Retinal pigment epithelial cell (primary cell): ENCODE results near the gene DCK.

Experiments
- DNase-seq: peaks from one replicate; pipeline ENCODE4 v3.0.0-alpha.2; 2010; ENCODE audit warnings: low read depth
- H3K4me3 ChIP-seq: 2 replicates; pipeline ENCODE4 v1.5.1; 2011; ENCODE audit warnings: mild to moderate bottlenecking, low read length, control low read depth, moderate library complexity
- TF ChIP-seq, protein P1 (sequence below): conservative IDR thresholded peaks from 2 replicates; pipeline ENCODE4 v1.5.1; 2011; ENCODE audit warnings: low read depth, low read length, control low read depth, inconsistent platforms

DCK gene

DNA sequence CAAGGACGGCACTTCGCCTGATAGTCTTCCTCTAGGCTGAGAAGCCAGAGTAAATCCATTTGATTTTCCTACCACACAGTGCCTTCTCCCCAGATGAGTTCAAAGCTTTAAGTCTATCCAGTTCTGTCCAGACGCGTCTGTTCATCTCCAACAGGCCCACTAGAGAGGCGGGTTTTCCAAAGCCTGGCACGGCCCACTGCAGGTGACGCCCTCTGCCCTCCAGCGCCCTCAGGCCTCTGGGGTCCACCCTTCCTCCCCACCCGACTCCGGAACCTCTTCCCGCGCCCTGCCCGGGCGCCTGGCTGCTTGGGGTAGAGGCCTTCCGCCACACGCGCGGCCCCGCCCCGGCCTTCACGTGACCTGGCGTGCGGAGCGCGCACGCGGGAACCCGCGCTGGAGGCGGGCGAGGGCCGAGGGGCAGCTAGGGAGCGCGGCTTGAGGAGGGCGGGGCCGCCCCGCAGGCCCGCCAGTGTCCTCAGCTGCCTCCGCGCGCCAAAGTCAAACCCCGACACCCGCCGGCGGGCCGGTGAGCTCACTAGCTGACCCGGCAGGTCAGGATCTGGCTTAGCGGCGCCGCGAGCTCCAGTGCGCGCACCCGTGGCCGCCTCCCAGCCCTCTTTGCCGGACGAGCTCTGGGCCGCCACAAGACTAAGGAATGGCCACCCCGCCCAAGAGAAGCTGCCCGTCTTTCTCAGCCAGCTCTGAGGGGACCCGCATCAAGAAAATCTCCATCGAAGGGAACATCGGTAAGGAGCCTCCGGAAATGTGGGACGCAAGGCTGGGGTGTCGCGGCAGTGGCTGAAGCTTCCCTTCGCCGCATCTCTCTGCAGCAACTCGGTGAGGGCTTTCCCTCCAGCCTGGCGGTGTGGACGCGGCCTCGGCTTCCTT is at the start of gene DCK:
TSS of gene DCK (plus strand) at position 469 of the 888 bp plus-strand sequence. CDS start at position 656, 187 bp downstream.
- peak; percentile 44 for DNase-seq
- TF ChIP-seq, protein P1, sequence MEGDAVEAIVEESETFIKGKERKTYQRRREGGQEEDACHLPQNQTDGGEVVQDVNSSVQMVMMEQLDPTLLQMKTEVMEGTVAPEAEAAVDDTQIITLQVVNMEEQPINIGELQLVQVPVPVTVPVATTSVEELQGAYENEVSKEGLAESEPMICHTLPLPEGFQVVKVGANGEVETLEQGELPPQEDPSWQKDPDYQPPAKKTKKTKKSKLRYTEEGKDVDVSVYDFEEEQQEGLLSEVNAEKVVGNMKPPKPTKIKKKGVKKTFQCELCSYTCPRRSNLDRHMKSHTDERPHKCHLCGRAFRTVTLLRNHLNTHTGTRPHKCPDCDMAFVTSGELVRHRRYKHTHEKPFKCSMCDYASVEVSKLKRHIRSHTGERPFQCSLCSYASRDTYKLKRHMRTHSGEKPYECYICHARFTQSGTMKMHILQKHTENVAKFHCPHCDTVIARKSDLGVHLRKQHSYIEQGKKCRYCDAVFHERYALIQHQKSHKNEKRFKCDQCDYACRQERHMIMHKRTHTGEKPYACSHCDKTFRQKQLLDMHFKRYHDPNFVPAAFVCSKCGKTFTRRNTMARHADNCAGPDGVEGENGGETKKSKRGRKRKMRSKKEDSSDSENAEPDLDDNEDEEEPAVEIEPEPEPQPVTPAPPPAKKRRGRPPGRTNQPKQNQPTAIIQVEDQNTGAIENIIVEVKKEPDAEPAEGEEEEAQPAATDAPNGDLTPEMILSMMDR = no peak
- H3K4me3 ChIP-seq = peak within 1 kb of the TSS; percentile 95

DNA sequence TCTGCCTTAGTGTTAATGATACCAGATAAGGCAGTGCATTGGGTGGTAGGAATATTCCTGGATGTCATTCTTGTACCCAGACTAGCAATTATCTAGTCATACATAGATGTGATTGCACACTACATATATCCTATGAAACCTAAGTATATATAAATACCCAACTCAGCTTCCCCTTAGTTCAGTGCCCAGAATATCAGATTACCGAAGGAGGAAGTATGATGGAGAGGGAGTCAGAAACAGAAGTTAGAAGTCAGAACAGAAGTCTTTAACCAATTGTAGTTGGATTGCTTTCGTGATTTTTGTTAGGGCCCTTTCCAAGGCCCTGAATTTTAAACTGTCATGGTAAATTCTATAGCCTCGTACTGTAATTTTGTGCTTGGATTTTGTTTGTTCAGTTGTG is 48.4 kb upstream of the DCK start:
- no peak overlapping the region for H3K4me3 ChIP-seq
- TF ChIP-seq, protein P1 = no peak
- DNase-seq = no peak

DNA sequence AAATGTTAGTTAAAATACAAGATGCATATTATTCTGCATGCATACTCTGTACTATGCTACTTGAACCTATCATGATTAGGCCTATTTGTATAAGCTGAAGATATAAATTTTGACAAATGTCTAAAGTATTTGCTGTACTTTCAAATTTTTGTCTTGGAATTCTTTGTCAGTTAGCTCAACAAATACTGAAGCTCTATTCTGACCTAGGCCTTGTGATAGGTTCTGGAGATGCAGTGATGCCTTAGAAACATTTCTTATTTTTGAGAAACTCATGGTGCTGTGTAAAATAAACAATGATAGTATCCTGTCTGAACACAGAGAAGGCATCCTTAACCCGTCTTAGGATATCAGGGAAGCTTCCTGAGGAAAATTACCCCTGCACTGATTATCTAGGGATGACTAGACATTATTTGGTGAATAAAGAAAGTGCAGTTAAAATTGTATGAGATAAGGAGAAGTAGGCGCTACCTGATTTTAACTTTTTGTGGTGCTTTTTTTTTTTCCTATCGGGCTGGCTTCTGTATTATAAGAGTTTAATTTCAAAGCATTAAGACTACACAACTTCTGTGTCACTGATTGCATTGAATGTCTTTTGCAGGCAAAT is 47.9 kb upstream of the DCK start:
- no peak overlapping the region for H3K4me3 ChIP-seq
- TF ChIP-seq, protein P1 = no peak
- DNase-seq = no peak

DNA sequence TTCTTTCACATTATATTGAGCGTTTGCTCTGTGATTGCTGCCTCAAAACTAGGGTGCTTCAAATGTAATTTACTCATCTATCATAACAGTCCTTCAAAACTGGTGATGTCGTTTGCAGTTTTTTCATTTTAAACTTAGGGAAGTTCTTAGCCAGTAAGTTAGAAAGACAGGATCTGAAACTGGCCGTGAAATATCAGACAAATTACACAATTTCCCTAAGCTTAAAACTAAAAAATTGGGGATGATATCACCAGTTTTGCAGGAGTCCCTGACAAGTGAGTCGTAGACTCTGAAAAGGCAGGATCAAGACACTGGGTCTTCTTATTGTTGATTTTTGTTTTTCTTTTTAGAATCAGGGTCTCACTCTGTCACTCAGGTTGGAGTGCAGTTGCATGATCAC is 46.5 kb upstream of the DCK start:
- no peak overlapping the region for H3K4me3 ChIP-seq
- DNase-seq = no peak
- TF ChIP-seq, protein P1 = no peak

DNA sequence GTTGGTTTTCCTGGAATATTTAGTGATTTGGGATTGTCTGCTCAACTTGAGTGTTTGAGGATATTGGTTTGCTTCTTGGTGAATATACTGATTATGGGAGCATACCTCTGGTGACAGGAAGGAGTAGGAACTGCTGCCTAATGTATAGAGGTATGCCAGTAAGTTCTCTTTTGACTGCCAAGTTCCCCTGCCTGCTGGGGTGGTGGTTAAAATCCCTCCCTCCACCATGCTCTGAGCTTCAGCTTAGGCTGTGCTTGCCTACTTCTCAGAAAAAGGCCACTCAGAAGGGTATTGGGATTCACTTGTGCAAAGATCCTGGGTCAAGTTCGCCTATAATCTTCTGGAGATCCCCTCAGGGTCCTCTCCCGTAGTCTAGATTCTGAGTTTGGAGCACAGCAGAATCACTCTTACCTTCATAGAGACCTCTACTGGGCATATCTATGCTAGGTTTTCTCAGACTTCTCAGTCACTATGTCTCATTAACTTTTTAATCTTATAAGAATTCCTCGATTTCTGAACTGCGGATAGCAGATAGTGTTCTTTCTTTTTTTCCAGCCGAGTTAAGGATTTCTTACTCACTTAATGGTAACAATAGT is 44.7 kb upstream of the DCK start:
- H3K4me3 ChIP-seq = no peak overlapping the region
- TF ChIP-seq, protein P1 = peak; percentile 40
- no peak for DNase-seq

DNA sequence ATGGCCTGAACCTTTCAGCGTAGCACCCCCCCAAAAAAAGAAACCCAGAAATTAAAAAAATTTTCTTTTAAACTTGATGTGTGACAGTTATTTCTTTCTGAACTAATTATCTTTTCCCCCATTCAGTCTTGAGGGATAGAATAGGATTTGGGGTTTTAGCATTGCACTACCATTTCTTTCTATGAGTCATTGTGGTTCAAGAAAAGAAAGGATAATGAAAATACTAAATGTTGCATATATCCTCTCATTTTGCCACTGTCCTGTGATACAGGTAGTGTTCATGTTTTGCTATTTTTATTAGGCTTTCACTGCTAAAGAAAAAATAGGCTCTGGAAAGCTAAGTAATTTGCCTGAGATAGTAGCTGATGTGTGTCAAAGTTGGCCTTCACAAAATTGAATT is 39.4 kb upstream of the DCK start:
- TF ChIP-seq, protein P1 = no peak
- no peak overlapping the region for H3K4me3 ChIP-seq
- no peak for DNase-seq
